Measurements from ENCODE around the gene LRP4. TPM values are rescaled to one million over a fixed set of nuclear protein-coding genes. Genes with fewer than 3 reads are reported as not detected.
"Not testable (repeated sequence)": the region's sequence is repeated elsewhere in the genome, so short reads cannot be mapped to it uniquely, and the experiment has no call there.

Gene LRP4, protein sequence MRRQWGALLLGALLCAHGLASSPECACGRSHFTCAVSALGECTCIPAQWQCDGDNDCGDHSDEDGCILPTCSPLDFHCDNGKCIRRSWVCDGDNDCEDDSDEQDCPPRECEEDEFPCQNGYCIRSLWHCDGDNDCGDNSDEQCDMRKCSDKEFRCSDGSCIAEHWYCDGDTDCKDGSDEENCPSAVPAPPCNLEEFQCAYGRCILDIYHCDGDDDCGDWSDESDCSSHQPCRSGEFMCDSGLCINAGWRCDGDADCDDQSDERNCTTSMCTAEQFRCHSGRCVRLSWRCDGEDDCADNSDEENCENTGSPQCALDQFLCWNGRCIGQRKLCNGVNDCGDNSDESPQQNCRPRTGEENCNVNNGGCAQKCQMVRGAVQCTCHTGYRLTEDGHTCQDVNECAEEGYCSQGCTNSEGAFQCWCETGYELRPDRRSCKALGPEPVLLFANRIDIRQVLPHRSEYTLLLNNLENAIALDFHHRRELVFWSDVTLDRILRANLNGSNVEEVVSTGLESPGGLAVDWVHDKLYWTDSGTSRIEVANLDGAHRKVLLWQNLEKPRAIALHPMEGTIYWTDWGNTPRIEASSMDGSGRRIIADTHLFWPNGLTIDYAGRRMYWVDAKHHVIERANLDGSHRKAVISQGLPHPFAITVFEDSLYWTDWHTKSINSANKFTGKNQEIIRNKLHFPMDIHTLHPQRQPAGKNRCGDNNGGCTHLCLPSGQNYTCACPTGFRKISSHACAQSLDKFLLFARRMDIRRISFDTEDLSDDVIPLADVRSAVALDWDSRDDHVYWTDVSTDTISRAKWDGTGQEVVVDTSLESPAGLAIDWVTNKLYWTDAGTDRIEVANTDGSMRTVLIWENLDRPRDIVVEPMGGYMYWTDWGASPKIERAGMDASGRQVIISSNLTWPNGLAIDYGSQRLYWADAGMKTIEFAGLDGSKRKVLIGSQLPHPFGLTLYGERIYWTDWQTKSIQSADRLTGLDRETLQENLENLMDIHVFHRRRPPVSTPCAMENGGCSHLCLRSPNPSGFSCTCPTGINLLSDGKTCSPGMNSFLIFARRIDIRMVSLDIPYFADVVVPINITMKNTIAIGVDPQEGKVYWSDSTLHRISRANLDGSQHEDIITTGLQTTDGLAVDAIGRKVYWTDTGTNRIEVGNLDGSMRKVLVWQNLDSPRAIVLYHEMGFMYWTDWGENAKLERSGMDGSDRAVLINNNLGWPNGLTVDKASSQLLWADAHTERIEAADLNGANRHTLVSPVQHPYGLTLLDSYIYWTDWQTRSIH (N-terminal part only)
- 0.81 and 1.3 TPM in 2 replicates for total RNA-seq (2014; rRNA removed; shearing (Covaris generic))

DNA sequence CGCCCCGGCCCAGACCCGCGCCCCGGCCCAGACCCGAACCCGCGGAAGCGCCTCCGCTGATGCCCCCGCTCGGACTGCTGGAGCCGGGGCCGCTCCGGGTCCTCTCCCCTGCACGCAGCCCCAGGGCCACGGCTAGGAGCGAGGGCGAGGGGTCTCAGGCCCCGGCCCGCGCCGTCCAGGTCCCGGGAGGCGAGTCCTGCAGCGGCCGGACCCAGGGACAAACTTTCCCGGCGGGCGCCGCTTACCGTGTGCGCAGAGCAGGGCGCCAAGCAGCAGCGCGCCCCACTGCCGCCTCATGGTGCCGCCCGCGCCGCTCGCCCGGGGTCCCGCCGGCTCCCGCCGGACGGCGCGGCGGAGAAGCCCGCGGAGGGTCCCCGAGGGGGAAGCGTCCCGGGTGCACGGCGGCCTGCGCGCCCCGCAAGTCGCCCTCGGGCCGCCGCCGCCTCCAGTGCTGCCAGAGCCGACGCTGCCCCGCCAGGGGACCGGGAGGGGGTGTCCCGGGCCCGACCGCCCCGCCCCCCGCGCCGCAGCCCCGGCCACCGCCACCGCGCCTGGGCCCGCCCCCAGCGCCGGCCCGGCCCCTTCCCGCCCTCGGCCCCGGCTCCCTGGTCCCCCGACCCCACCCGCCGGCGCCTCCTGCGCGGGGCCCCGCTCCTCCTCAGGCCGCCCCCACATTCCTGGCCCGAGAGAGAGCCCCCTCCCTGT is at the start of gene LRP4:
Gene LRP4, minus strand, starts transcription at position 468 of the 705 bp plus-strand sequence. Its CDS starts 171 bp downstream, at position 297.
- no peak for DNase-seq (ENCODE audit: low spot score)

DNA sequence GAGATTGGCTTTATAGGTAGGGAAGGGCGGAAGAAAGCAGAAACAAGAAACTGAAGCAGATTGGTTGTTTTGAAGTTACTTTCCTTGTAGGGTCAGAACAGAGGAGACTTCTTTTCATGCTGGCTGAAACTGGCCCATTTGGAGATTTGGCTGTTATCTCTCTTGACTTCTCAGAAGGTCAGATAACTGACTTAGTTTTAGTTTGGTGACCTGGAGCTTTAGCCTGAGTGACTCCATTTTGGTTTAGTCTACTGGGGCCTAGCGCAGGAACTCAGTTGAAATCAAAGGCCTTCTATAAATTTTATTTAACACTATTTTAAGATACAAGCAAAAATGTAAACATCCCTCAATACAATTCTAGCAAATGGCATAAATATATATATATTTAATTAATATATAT is 49.6 kb upstream of the LRP4 start:
- DNase-seq (ENCODE audit: low spot score) = no peak

DNA sequence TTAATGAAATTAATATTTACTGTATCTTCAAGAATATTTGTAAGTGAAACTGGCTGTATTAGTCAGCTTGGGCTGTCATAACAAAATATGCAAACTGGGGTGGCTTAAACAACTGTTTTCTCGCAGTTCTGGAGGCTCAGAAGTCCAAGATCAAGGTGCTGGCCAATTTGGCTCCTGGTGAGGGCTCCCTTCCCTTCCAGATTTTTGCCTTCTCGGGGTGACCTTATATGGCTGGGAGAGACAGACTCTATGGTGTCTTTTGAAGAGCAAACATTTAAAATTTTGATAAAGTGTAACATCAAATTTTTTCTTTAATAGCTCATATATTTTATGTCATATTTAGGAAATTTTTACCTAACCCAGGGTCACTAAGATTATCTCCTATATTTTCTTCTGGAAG is 48.4 kb upstream of the LRP4 start:
- no peak for DNase-seq (ENCODE audit: low spot score)

DNA sequence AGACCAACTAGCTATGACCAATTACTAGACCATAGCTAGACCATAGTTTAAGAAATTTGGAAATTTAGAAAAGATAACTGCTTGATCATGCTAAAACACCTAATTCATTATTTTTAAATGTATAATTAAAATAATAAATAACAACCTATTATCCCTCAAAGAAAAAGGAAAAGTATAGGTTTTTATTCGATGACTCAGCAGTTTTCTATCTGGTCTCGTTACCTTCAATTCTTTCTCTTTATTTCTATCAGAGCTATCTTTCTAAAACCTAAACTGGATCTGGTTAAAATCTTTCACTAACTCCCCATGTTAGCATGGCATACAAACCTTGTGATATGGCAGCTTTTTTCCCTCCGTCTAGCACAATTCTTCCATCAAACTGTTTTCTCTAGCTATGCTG is 45.5 kb upstream of the LRP4 start:
- DNase-seq (ENCODE audit: low spot score) = no peak

DNA sequence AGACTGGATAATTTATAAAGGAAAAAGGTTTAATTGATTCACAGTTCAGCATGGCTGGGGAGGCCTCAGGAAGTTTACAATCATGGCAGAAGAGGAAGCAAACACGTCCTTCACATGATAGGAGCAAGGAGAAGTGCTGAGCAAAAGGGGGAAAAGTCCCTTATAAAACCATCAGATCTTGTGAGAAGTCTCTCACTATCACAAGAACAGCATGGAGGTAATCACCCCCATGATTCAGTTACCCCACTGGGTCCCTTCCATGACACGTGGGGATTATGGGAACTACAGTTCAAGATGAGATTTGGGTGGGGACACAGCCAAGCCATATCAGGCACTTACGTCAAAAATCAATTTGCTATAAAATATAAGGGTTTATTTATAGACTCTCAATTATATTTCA is 43.5 kb upstream of the LRP4 start:
- not testable (repeated sequence) for DNase-seq (ENCODE audit: low spot score)

DNA sequence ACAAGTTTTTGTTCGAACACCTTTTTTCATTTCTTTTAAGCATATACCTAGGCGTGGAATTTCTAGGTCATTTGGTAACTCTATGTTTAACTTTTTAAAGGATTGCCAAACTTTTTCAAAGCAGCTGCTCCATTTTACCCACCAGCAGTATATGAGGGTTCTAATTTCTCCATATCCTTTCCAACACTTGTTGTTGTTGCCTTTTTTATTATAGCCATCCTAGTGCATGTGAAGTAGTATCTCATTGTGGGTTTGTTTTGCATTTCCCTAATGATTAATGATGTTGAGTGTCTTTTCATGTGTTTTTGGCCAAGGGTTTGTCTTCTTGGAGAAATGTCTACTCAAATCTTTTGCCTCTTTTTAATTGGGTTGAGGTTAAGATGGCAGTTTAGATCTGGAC is 42.7 kb upstream of the LRP4 start:
- no peak for DNase-seq (ENCODE audit: low spot score)

DNA sequence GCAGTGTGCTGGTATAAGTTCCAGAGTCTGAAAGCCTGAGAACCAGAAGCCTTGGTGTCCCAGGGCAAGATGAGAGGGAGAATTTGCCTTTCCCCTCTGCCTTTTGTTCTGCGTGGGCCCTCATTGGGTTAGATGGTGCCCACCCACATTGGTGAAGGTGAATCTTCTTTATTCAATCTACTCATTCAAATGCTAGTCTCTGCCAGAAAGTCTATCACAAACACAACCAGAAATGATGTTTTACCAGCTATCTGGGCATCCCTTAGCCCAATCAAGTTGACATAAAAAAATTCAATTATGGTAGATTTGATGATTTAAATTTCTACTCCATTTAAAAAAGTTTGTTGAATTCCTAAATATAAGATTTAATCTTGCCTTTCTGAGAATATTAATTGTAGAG is 40.4 kb upstream of the LRP4 start:
- DNase-seq (ENCODE audit: low spot score) = no peak

DNA sequence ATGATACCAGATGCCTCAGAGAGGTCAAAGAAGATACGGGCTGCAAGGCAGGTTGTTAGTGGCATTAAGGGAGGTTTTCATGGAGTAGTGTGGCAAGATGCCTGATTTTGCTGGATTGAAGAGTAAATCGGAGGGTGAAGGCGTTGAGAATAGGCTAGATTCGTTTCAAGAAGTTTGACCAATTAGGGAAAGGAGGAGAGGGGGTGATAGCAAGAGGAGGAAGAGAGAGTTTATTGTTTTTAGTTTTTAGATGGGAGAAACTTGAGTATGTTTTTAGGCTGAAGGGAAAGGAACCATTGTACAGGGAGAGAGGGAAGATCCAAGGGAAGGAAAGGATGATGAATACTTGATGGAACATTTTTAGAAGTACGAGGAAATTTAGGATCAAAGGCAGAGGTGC is 34.7 kb upstream of the LRP4 start:
- DNase-seq (ENCODE audit: low spot score) = no peak

DNA sequence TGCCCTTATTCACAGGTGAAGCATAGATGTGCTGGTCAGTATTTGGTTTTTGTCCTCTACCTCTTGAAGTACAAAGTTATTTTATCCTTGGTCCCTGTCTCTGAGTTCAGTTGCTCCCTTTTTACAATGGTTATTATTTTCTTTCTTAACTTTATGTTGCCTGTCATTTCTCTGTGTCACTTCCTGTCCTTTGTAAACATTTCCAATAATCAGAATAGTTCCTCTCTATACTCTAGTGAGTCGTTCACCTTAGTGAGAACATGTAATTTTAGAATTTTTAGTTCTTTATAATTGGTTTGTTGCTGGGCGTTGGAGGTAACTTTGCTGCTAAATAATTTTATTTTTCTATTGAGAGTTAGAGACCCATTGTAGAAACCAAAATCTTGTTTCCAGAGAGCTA is 34.2 kb upstream of the LRP4 start:
- no peak for DNase-seq (ENCODE audit: low spot score)

DNA sequence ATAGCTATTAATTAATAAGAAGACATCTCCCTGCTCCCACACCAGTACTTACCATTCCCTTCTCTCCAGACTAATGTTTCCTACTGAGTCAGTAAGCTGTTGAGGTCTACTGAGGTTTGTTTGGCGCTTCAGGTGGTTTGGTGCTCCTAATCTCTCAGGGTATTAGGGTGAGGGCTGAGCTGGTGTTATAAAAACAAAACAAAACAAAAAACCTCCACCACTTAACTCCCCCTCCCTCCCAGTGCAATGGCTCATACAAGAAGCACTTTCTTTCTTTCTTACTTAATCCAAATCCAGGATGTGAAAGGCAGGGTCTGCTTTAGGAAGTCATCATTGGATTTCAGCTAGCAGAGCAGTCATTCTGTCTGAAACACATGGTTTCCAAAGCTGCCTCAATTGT is 33.5 kb upstream of the LRP4 start:
- no peak for DNase-seq (ENCODE audit: low spot score)

DNA sequence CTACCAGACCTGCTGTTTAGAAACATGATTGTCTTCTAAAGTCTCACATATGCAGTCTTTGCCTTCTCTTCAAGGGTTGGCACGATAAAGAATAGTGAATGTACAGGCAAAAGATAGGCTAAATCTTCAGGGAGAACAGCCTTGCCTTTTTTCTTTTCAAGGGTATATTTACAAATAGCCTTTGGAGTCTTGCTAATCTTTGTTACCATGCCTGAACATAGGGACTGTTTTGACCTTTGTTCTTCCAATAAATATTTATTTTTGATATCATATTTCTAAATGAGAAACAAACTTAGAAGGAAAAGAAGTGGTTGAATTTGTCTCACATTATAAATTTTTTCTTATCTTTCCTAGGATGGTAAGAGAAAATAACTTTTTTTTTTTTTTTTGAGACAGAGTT is 30.9 kb upstream of the LRP4 start:
- DNase-seq (ENCODE audit: low spot score) = no peak

DNA sequence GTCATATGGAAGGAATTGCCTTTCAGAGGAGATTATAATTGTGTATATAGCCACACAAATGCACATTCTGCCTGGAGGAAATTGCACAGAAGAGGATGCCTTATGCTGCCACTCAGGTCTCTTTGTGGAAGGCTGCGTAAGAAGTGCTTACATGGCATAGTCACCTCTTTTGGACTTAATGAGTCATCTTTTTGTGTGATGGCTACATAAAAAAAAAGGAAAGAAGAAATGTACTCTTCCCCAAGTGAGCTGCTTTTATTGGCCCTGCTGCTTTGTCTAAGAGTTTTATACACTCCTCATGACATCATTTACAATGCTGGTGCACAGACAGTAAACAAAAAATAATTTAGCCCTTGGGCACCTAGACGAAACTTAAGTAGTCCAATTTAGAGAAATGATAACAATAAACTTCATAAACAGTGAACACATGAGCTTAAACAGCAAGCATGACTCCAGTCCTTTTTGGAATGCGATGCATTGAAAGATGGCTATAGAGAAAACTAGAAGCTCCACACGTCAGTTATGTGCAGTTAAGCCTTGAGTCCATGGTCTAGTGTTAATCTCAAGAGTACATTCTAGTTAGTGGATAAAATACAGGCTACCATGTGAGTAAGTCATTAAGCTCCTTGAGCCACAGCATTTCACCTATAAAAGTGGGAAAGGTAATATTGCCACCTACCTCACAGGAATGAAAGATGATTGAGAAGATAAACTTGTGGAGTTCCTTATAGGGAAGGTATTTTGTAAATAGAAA is 30.2 kb upstream of the LRP4 start:
- DNase-seq (ENCODE audit: low spot score) = peak; percentile 76

DNA sequence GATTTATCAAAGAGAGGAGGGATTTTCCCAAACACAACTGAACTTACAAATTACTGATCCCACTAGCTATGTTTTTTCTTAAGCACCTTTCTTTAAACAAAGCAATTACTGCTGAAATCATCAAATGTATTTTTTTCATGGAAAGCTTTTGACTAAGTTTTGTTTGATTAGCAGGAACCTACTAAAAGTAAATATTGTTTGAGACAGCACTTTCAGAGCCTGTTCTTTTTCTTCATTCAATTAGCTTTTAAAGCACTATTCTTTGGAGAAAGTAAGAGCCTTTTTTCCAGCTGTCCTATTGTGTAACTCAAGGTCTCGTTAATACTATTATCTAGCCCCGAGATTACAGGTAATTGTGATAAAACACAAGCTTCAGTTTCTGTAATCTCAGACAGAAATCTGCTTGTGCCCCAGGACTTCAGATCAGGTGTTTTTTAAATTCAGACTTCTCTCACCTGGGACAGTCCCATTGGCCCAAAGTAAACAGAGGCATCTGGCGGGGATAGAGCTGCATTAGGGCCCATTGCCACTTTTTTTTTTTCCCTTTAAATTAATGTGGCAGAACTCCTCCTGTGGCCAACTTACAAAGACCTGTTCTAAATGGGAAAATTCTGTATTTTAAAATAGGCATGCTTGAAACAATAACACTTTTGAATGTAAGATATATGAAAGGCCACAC is 29.2 kb upstream of the LRP4 start:
- DNase-seq (ENCODE audit: low spot score) = no peak

DNA sequence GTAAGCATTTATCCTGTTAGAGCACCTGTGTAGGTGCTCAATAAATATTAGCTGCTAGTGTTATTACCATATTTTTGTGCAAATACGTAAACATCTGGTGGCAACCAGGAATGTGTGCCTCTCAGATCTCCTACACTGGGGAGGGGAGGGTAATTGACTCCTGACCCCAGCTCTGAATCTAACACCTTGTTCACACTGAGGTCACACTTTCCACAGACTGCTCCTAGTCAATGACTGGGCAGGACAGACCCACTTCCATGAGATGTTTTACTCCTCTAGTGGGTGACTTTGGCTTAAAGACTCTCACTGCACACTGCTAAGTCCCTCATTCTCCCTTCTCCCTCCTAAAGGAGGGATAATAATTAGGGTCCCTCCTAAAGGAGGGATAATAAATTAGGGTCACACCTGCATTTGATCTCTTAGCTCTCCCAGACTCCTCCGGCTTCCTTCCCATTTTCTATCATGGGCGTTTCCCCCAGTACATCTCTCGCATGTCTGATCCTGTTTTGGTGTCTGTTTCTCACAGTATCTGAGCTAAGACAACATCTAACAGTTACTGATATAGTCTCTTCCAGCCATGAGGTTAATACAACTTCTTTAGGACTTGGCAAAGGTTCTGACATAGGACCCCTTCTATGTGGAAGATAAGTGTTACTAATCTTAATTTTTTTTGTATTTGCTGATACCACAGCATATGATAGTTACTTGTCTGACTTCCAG is 26.2 kb upstream of the LRP4 start:
- DNase-seq (ENCODE audit: low spot score) = no peak

DNA sequence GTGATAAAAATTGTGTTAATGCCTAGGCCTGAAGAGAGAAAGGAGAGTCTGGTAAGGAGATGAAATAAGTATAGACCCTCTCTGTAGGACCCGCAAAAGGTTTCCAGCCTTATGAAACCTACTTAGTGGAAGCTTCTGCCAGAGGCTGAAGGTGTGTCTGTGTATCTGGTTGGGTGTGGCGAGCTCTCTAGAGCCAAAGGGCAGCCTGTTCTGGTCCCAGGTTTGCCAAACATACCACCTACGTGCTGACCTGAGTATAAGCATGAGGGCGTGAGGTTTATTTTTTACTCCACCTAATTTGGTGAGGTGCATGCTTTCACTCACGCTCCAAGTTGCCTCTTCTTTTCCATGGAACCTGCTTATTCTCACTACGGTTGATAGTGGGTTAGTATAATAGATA is 23.8 kb upstream of the LRP4 start:
- no peak for DNase-seq (ENCODE audit: low spot score)

DNA sequence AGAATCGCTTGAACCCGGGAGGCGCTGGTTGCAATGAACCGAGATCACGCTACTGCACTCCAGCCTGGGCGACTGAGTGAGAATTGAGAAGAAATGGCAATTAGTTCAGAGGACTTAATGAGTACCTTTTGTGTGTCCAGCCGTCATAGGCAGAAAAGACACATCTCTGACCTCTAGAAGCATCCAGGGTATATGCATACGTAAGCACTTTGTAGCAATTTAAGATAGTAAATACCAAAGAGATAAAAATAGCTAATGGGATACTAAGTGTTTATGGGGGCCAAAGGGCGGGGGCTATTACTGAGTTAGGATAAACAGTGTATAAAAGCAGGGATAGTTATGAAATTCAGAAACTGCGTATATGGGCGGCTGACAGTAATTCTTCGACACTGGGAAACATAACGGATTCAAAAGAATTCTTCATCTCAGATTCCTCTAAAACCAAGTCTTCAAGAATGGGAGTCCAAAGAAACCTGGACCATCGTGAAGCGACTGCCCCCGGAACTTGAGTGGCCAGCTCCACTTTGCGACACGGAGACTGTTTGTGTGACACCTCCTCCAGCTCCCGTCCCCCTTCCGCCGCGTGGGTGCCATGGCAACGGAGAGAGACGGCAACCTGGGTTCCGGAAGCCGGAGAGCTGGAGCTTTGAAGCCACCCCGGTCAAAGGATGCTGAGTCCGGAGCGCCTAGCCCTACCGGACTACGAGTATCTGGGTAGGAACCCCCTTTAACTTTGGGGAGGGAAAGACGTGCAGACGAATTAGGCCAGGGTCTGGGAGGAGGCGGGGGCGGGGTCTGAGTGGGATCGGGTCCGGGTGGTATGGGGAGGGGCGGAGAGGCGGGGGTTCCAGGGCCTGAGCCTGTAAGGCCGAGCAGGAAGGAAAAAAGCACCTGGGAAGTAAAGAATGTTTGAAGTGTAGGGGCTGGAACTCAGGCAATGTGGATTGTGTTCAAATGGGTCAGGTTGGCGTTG is 18.1 kb upstream of the LRP4 start, which contains the start of gene CSTPP1:
Gene CSTPP1, plus strand, starts transcription at position 624 of the 973 bp plus-strand sequence. Its CDS starts 45 bp downstream, at position 669.
- peak; percentile 83 for DNase-seq (ENCODE audit: low spot score)

DNA sequence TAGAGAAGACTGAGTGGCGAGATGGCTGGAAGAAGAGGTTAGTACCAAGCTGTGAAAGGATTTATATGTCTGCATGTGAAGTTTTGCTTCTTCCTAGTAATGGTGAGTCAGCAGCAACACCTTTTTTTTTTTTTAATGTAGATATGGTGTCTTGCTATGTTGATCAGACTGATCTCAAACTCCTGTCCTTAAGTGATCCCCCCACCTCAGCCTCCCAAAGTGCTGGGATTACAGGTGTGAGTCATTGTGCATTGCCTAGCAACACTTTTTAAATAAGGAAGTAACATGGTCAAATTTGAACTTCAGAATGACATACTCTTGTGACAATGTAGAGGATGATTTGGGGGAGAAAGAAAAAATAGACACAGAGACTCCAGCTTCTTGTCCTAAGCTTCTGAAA is 11.7 kb upstream of the LRP4 start:
- peak; percentile 60 for DNase-seq (ENCODE audit: low spot score)

DNA sequence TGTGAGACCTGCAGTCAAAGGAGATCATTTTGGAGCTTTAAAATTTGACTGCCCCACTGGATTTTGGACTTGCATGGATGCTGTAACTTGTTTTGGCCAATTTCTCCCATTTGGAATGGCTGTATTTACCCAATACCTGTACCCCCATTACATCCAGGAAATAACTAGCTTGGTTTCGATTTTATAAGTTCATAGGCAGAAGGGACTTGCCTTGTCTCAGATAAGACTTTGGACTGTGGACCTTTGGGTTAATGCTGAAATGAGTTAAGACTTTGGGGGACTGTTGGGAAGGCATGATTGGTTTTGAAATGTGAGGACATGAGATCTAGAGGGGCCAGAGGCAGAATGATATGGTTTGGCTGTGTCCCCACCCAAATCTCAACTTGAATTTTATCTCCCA is 10.4 kb upstream of the LRP4 start:
- not testable (repeated sequence) for DNase-seq (ENCODE audit: low spot score)
